WTC11 (cell line): ENCODE data around the gene SMAD3. TPM values are rescaled to one million over a fixed set of nuclear protein-coding genes. Genes with fewer than 3 reads are reported as not detected.

Source experiments
- ATAC-seq: fragments of 200-7000 bp; cut with Tn5 transposase; 2 replicates; pipeline ENCODE4 v1.10.0; 2021; ENCODE audit warnings: mild to moderate bottlenecking, moderate library complexity
- CTCF ChIA-PET: fragments of 300-600 bp; sonication (Branson Sonifier 250); formaldehyde crosslinking; loops from one replicate; lab custom pipeline; 2021; ENCODE audit warnings: antibody characterized with exemption; lab: Charles Lee
- POLR2A ChIA-PET: fragments of 350-600 bp; sonication (Branson Sonifier 250); formaldehyde crosslinking; loops from one replicate; lab custom pipeline; 2021; ENCODE audit warnings: antibody characterized with exemption; lab: Charles Lee
- DNase-seq: peaks from one replicate; pipeline ENCODE4 v3.0.0; 2021; ENCODE audit warnings: low spot score
- H3K27ac Mint-ChIP-seq: 2 replicates; pipeline ENCODE4 v1.8.0; 2021; ENCODE audit warnings: mixed read lengths
- H3K27me3 Mint-ChIP-seq: 2 replicates; pipeline ENCODE4 v1.8.0; 2021; ENCODE audit warnings: low read depth, mild to moderate bottlenecking, moderate library complexity, mixed read lengths
- H3K36me3 Mint-ChIP-seq: 2 replicates; pipeline ENCODE4 v1.8.0; 2021; ENCODE audit warnings: mixed read lengths
- H3K4me1 Mint-ChIP-seq: 2 replicates; pipeline ENCODE4 v1.8.0; 2022; ENCODE audit warnings: mixed read lengths
- H3K4me3 Mint-ChIP-seq: 2 replicates; pipeline ENCODE4 v1.8.0; 2021; ENCODE audit warnings: mild to moderate bottlenecking, moderate library complexity, mixed read lengths
- H3K9me3 Mint-ChIP-seq: 2 replicates; pipeline ENCODE4 v1.8.0; 2021; ENCODE audit warnings: mixed read lengths
- CREM ChIP-seq: sonication (generic); formaldehyde crosslinking; IDR thresholded peaks from 2 replicates; pipeline ENCODE4 v1.8.1; 2022; ENCODE audit warnings: mild to moderate bottlenecking, missing genetic modification reagents, moderate library complexity
- GRHL2 ChIP-seq: fragments of 250-450 bp; sonication (Bioruptor Pico); IDR thresholded peaks from 2 replicates; pipeline ENCODE4 v1.8.0; 2022; ENCODE audit warnings: mild to moderate bottlenecking, moderate library complexity; ENCODE audit not compliant: insufficient replicate concordance, severe bottlenecking
- MYBL2 ChIP-seq: sonication (generic); formaldehyde crosslinking; IDR thresholded peaks from 2 replicates; pipeline ENCODE4 v1.8.1; 2023; ENCODE audit warnings: mild to moderate bottlenecking, moderate library complexity, missing genetic modification reagents
- NR3C1 ChIP-seq: sonication (generic); formaldehyde crosslinking; conservative IDR thresholded peaks from 2 replicates; pipeline ENCODE4 v1.8.1; 2023; ENCODE audit warnings: low read depth, mild to moderate bottlenecking, missing genetic modification reagents
- ZNF396 ChIP-seq: fragments of 250-450 bp; sonication (Bioruptor Pico); IDR thresholded peaks from 2 replicates; pipeline ENCODE4 v1.8.0; 2021; ENCODE audit warnings: mild to moderate bottlenecking, moderate library complexity, borderline replicate concordance
- ZNF416 ChIP-seq: fragments of 250-450 bp; sonication (Bioruptor Pico); IDR thresholded peaks from 2 replicates; pipeline ENCODE4 v1.9.0; 2021; ENCODE audit warnings: mild to moderate bottlenecking, inconsistent platforms
- total RNA-seq: library from RNA; stranded (reverse); gene quantifications from 3 replicates; pipeline ENCODE4 v1.2.3, GENCODE V29; 2021
- TF ChIP-seq, protein P1 (sequence below): sonication (generic); formaldehyde crosslinking; IDR thresholded peaks from 2 replicates; pipeline ENCODE4 v1.8.1; 2023; ENCODE audit warnings: mild to moderate bottlenecking, missing genetic modification reagents, moderate library complexity
- TF ChIP-seq, protein P2 (sequence below): sonication (generic); formaldehyde crosslinking; IDR thresholded peaks from 2 replicates; pipeline ENCODE4 v1.8.0; 2022; ENCODE audit warnings: mild to moderate bottlenecking, missing genetic modification reagents
- TF ChIP-seq, protein P3 (sequence below): sonication (generic); formaldehyde crosslinking; IDR thresholded peaks from 2 replicates; pipeline ENCODE4 v1.8.1; 2023; ENCODE audit warnings: mild to moderate bottlenecking, missing genetic modification reagents, borderline replicate concordance
- TF ChIP-seq, protein P4 (sequence below): sonication (generic); formaldehyde crosslinking; IDR thresholded peaks from 2 replicates; pipeline ENCODE4 v1.8.1; 2023; ENCODE audit warnings: mild to moderate bottlenecking, missing genetic modification reagents
- TF ChIP-seq, protein P5 (sequence below): fragments of 250-450 bp; sonication (Bioruptor Pico); IDR thresholded peaks from 2 replicates; pipeline ENCODE4 v1.9.0; 2021; ENCODE audit warnings: moderate library complexity, mild to moderate bottlenecking, inconsistent platforms, borderline replicate concordance
- TF ChIP-seq, protein P6 (sequence below): sonication (generic); formaldehyde crosslinking; IDR thresholded peaks from 2 replicates; pipeline ENCODE4 v1.8.0; 2022; ENCODE audit warnings: mild to moderate bottlenecking, missing genetic modification reagents
- TF ChIP-seq, protein P7 (sequence below): fragments of 250-450 bp; sonication (Bioruptor Pico); IDR thresholded peaks from 2 replicates; pipeline ENCODE4 v1.8.0; 2021; ENCODE audit warnings: mild to moderate bottlenecking
- TF ChIP-seq, protein P8 (sequence below): sonication (generic); formaldehyde crosslinking; IDR thresholded peaks from 2 replicates; pipeline ENCODE4 v1.8.0; 2022; ENCODE audit warnings: mild to moderate bottlenecking, missing genetic modification reagents
- TF ChIP-seq, protein P9 (sequence below): sonication (generic); formaldehyde crosslinking; IDR thresholded peaks from 2 replicates; pipeline ENCODE4 v1.8.1; 2022; ENCODE audit warnings: mild to moderate bottlenecking, missing genetic modification reagents, moderate library complexity, borderline replicate concordance
- TF ChIP-seq, protein P10 (sequence below): sonication (generic); formaldehyde crosslinking; IDR thresholded peaks from 2 replicates; pipeline ENCODE4 v1.8.0; 2022; ENCODE audit warnings: missing genetic modification reagents

SMAD3 gene
- total RNA-seq, 1 experiment from 2014 or later: 34.6 TPM

DNA sequence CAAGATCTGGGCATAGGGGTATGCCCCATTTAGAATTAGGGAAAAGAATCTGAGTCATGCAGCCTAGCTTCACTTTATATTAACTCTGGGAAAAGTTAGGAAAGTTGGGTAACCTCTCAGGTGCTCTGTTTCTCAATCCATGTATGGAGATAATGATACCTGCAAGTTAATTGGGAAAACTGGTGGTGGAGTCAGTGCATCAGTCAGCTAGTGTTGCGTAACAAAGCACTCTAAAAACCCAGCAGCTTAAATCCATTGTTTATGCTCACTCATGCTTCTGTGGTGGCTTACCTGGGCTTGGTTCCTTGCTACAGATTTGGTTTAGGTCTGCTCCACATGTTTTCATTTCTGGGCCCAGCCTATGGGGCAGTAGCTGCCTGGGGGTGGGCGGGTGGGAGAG is 91.0 kb downstream of the SMAD3 start (continued):
- TF ChIP-seq, protein P1, sequence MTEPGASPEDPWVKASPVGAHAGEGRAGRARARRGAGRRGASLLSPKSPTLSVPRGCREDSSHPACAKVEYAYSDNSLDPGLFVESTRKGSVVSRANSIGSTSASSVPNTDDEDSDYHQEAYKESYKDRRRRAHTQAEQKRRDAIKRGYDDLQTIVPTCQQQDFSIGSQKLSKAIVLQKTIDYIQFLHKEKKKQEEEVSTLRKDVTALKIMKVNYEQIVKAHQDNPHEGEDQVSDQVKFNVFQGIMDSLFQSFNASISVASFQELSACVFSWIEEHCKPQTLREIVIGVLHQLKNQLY: no peak
- TF ChIP-seq GRHL2 (CRISPR knock-in tag): no peak
- no peak for TF ChIP-seq ZNF416 (CRISPR knock-in tag)
- TF ChIP-seq, all 79 proteins: peak for 0

DNA sequence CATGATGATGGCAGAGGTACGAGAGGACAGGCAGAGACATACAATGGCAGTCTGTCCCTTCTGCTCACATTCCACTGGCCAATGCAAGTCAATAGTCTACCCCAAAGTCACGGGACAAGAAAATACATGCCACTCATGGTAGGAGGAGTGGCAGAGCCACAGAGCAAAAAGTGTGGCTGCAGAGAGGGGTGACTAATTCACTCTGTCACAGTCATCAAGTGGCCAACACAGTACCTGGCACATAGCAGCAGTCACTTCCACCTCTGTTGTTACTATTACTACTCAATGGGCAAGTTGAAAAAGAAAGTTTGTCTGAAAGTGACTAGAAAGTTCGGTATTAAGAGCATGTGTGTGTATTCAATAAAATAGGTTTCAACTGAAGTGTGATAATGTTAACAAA is 91.4 kb downstream of the SMAD3 start:
- no peak for ATAC-seq
- Mint-ChIP-seq H3K27ac (no peak overlapping the region), H3K9me3 (peaks cover 7% of the 10 kb centered on the region), H3K27me3 (no peaks in the 10 kb centered on the region), H3K4me3 (no peak overlapping the region), H3K36me3 (peaks cover 11% of the 10 kb centered on the region), H3K4me1 (peaks cover 43% of the 10 kb centered on the region)
- ChIA-PET POLR2A (no interaction called here), CTCF (no interaction called here)
- TF ChIP-seq CREM: no peak
- no peak for TF ChIP-seq ZNF396 (CRISPR knock-in tag)
- TF ChIP-seq, protein P2, sequence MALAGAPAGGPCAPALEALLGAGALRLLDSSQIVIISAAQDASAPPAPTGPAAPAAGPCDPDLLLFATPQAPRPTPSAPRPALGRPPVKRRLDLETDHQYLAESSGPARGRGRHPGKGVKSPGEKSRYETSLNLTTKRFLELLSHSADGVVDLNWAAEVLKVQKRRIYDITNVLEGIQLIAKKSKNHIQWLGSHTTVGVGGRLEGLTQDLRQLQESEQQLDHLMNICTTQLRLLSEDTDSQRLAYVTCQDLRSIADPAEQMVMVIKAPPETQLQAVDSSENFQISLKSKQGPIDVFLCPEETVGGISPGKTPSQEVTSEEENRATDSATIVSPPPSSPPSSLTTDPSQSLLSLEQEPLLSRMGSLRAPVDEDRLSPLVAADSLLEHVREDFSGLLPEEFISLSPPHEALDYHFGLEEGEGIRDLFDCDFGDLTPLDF (CRISPR knock-in tag): no peak
- TF ChIP-seq, protein P3, sequence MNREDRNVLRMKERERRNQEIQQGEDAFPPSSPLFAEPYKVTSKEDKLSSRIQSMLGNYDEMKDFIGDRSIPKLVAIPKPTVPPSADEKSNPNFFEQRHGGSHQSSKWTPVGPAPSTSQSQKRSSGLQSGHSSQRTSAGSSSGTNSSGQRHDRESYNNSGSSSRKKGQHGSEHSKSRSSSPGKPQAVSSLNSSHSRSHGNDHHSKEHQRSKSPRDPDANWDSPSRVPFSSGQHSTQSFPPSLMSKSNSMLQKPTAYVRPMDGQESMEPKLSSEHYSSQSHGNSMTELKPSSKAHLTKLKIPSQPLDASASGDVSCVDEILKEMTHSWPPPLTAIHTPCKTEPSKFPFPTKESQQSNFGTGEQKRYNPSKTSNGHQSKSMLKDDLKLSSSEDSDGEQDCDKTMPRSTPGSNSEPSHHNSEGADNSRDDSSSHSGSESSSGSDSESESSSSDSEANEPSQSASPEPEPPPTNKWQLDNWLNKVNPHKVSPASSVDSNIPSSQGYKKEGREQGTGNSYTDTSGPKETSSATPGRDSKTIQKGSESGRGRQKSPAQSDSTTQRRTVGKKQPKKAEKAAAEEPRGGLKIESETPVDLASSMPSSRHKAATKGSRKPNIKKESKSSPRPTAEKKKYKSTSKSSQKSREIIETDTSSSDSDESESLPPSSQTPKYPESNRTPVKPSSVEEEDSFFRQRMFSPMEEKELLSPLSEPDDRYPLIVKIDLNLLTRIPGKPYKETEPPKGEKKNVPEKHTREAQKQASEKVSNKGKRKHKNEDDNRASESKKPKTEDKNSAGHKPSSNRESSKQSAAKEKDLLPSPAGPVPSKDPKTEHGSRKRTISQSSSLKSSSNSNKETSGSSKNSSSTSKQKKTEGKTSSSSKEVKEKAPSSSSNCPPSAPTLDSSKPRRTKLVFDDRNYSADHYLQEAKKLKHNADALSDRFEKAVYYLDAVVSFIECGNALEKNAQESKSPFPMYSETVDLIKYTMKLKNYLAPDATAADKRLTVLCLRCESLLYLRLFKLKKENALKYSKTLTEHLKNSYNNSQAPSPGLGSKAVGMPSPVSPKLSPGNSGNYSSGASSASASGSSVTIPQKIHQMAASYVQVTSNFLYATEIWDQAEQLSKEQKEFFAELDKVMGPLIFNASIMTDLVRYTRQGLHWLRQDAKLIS (CRISPR knock-in tag): no peak
- TF ChIP-seq, protein P4, sequence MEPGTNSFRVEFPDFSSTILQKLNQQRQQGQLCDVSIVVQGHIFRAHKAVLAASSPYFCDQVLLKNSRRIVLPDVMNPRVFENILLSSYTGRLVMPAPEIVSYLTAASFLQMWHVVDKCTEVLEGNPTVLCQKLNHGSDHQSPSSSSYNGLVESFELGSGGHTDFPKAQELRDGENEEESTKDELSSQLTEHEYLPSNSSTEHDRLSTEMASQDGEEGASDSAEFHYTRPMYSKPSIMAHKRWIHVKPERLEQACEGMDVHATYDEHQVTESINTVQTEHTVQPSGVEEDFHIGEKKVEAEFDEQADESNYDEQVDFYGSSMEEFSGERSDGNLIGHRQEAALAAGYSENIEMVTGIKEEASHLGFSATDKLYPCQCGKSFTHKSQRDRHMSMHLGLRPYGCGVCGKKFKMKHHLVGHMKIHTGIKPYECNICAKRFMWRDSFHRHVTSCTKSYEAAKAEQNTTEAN (CRISPR knock-in tag): no peak
- no peak for TF ChIP-seq NR3C1 (CRISPR knock-in tag)
- TF ChIP-seq, protein P5, sequence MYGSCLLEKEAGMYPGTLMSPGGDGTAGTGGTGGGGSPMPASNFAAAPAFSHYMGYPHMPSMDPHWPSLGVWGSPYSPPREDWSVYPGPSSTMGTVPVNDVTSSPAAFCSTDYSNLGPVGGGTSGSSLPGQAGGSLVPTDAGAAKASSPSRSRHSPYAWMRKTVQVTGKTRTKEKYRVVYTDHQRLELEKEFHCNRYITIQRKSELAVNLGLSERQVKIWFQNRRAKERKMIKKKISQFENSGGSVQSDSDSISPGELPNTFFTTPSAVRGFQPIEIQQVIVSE (CRISPR knock-in tag): no peak
- TF ChIP-seq, protein P6, sequence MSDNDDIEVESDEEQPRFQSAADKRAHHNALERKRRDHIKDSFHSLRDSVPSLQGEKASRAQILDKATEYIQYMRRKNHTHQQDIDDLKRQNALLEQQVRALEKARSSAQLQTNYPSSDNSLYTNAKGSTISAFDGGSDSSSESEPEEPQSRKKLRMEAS (CRISPR knock-in tag): no peak
- TF ChIP-seq, protein P7, sequence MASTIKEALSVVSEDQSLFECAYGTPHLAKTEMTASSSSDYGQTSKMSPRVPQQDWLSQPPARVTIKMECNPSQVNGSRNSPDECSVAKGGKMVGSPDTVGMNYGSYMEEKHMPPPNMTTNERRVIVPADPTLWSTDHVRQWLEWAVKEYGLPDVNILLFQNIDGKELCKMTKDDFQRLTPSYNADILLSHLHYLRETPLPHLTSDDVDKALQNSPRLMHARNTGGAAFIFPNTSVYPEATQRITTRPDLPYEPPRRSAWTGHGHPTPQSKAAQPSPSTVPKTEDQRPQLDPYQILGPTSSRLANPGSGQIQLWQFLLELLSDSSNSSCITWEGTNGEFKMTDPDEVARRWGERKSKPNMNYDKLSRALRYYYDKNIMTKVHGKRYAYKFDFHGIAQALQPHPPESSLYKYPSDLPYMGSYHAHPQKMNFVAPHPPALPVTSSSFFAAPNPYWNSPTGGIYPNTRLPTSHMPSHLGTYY (CRISPR knock-in tag): no peak
- TF ChIP-seq MYBL2 (CRISPR knock-in tag): no peak
- TF ChIP-seq, protein P8, sequence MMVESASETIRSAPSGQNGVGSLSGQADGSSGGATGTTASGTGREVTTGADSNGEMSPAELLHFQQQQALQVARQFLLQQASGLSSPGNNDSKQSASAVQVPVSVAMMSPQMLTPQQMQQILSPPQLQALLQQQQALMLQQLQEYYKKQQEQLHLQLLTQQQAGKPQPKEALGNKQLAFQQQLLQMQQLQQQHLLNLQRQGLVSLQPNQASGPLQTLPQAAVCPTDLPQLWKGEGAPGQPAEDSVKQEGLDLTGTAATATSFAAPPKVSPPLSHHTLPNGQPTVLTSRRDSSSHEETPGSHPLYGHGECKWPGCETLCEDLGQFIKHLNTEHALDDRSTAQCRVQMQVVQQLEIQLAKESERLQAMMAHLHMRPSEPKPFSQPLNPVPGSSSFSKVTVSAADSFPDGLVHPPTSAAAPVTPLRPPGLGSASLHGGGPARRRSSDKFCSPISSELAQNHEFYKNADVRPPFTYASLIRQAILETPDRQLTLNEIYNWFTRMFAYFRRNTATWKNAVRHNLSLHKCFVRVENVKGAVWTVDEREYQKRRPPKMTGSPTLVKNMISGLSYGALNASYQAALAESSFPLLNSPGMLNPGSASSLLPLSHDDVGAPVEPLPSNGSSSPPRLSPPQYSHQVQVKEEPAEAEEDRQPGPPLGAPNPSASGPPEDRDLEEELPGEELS (CRISPR knock-in tag): no peak
- TF ChIP-seq, protein P9, sequence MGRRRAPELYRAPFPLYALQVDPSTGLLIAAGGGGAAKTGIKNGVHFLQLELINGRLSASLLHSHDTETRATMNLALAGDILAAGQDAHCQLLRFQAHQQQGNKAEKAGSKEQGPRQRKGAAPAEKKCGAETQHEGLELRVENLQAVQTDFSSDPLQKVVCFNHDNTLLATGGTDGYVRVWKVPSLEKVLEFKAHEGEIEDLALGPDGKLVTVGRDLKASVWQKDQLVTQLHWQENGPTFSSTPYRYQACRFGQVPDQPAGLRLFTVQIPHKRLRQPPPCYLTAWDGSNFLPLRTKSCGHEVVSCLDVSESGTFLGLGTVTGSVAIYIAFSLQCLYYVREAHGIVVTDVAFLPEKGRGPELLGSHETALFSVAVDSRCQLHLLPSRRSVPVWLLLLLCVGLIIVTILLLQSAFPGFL (CRISPR knock-in tag): no peak
- TF ChIP-seq, protein P10, sequence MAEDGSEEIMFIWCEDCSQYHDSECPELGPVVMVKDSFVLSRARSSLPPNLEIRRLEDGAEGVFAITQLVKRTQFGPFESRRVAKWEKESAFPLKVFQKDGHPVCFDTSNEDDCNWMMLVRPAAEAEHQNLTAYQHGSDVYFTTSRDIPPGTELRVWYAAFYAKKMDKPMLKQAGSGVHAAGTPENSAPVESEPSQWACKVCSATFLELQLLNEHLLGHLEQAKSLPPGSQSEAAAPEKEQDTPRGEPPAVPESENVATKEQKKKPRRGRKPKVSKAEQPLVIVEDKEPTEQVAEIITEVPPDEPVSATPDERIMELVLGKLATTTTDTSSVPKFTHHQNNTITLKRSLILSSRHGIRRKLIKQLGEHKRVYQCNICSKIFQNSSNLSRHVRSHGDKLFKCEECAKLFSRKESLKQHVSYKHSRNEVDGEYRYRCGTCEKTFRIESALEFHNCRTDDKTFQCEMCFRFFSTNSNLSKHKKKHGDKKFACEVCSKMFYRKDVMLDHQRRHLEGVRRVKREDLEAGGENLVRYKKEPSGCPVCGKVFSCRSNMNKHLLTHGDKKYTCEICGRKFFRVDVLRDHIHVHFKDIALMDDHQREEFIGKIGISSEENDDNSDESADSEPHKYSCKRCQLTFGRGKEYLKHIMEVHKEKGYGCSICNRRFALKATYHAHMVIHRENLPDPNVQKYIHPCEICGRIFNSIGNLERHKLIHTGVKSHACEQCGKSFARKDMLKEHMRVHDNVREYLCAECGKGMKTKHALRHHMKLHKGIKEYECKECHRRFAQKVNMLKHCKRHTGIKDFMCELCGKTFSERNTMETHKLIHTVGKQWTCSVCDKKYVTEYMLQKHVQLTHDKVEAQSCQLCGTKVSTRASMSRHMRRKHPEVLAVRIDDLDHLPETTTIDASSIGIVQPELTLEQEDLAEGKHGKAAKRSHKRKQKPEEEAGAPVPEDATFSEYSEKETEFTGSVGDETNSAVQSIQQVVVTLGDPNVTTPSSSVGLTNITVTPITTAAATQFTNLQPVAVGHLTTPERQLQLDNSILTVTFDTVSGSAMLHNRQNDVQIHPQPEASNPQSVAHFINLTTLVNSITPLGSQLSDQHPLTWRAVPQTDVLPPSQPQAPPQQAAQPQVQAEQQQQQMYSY (CRISPR knock-in tag): no peak
- no peak for DNase-seq
